Left kidney (tissue), 8 donors: ENCODE measurements around the gene TCEA2. TPM values are rescaled to one million over a fixed set of nuclear protein-coding genes. Genes with fewer than 3 reads are reported as not detected.

Source experiments
- DNase-seq: peaks from one replicate; pipeline ENCODE4 v3.0.0-alpha.2; 2013
- long read RNA-seq, 8 donors: transcript quantifications; one replicate each; lab custom pipeline, GENCODE V29; 2026
- polyA plus RNA-seq: library from polyadenylated mRNA; unstranded; fragments of 120-200 nt; gene quantifications from one replicate; pipeline ENCODE4 v1.2.1, GENCODE V29; 2013; ENCODE audit not compliant: insufficient read length

Gene TCEA2
- polyA plus RNA-seq, result 74.7 TPM
- long read RNA-seq, donor 1, transcript TCEA2-214 (2 exons, 421 nt), result minor isoform, 5 of 47 reads
- long read RNA-seq, donor 1, transcript TCEA2-202 (10 exons, 1,235 nt), result major isoform, 29 of 47 reads
- long read RNA-seq, donor 1, partial matches to known transcripts, result 10 of 47 reads
- long read RNA-seq, donor 1, other reads (novel, unspliced or antisense), result 0 of 47 reads
- long read RNA-seq, donor 2, transcript TCEA2-202 (10 exons, 1,235 nt), result major isoform, 26 of 37 reads
- long read RNA-seq, donor 2, partial matches to known transcripts, result 5 of 37 reads
- long read RNA-seq, donor 2, other reads (novel, unspliced or antisense), result 0 of 37 reads
- long read RNA-seq, donor 3, transcript TCEA2-202 (10 exons, 1,235 nt), result major isoform, 20 of 22 reads
- long read RNA-seq, donor 3, partial matches to known transcripts, result 0 of 22 reads
- long read RNA-seq, donor 3, other reads (novel, unspliced or antisense), result 0 of 22 reads
- long read RNA-seq, donor 4, partial matches to known transcripts, result 0 of 2 reads
- long read RNA-seq, donor 4, other reads (novel, unspliced or antisense), result 0 of 2 reads
- long read RNA-seq, donor 5, transcript TCEA2-217 (3 exons, 670 nt), result minor isoform, 6 of 59 reads
- long read RNA-seq, donor 5, transcript TCEA2-202 (10 exons, 1,235 nt), result major isoform, 39 of 59 reads
- long read RNA-seq, donor 5, partial matches to known transcripts, result 6 of 59 reads
- long read RNA-seq, donor 5, other reads (novel, unspliced or antisense), result 0 of 59 reads
- long read RNA-seq, donor 6, transcript TCEA2-202 (10 exons, 1,235 nt), result major isoform, 23 of 49 reads
- long read RNA-seq, donor 6, partial matches to known transcripts, result 12 of 49 reads
- long read RNA-seq, donor 6, other reads (novel, unspliced or antisense), result 7 of 49 reads
- long read RNA-seq, donor 7, transcript TCEA2-202 (10 exons, 1,235 nt), result major isoform, 26 of 38 reads
- long read RNA-seq, donor 7, transcript TCEA2-217 (3 exons, 670 nt), result minor isoform, 6 of 38 reads
- long read RNA-seq, donor 7, partial matches to known transcripts, result 0 of 38 reads
- long read RNA-seq, donor 7, other reads (novel, unspliced or antisense), result 0 of 38 reads
- long read RNA-seq, donor 8, transcript TCEA2-202 (10 exons, 1,235 nt), result major isoform, 15 of 17 reads
- long read RNA-seq, donor 8, partial matches to known transcripts, result 0 of 17 reads
- long read RNA-seq, donor 8, other reads (novel, unspliced or antisense), result 0 of 17 reads

- DNase-seq, result peak; percentile 97
Measured at GRCh38 chr20:64062596-64063388, at the start of gene TCEA2. TSS of gene TCEA2 (plus strand) at chr20:64063198. CDS start at chr20:64063313, 115 bp downstream.

- DNase-seq, result no peak
Measured at GRCh38 chr20:64015635-64016034, 47.4 kb upstream of the TCEA2 start.

DNA sequence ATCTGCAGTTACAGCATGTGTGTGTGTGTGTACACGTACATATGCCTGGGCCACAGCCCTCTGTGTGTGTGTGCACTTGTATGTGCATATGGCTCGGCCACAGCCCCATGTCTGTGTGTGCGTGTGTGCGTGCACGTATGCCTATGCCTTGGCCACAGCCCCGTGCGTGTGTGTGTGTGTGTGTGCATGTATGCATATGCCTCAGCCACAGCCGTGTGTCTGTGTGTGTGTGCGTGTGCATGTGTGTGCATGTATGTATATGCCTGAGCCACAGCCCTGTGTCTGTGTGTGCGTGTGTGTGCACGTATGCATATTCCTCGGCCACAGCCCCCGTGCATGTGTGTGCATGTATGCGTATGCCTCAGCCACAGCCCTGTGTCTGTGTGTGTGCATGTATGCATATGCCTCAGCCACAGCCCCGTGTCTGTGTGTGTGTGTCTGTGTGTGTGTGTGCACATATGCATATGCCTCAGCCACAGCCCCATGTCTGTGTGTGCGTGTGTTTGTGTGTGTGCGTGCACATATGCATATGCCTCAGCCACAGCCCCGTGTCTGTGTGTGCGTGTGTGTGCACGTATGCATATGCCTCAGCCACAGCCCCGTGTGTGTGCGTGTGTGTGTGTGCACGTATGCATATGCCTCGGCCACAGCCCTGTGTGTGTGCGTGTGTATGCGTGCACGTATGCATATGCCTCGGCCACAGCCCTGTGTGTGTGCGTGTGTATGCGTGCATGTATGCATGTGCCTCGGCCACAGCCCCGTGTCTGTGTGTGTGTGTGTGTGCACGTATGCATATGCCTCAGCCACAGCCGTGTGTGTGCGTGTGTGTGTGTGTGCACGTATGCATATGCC is 41.6 kb upstream of the TCEA2 start:
- DNase-seq, result no peak

DNA sequence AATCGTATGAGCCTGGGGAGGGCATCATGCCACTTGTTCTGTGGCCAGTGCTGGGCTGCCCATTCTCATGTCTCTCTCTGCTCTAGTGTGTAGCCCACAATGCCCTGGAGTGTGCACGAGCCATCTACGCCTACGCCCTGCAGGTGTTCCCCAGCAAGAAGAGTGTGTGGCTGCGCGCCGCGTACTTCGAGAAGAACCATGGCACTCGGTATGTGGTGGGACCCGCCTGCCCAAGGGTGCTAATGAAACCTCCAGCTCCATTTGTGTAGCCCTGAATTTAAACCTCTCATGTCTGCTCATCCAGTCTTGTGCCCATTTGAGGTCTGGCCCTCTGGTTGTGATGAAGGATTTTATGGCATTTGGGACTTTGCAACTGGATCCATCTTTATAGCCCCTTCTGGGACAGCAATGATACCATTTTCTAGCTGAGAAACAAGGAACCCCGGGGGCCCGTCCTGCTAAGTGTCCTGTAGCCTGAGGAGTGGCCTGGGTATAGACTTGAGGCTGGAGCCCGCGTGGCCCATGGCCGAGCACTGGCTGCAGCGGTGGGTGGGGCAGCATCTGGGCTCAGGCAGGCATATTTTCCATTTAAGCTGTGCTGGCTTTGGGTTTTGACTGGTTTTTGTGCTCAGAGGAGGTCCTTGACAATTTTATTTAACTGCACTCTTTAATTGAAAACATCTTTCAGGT is 40.2 kb upstream of the TCEA2 start:
- no peak for DNase-seq

- DNase-seq, result no peak
Measured at GRCh38 chr20:64023361-64024140, 39.4 kb upstream of the TCEA2 start.

DNA sequence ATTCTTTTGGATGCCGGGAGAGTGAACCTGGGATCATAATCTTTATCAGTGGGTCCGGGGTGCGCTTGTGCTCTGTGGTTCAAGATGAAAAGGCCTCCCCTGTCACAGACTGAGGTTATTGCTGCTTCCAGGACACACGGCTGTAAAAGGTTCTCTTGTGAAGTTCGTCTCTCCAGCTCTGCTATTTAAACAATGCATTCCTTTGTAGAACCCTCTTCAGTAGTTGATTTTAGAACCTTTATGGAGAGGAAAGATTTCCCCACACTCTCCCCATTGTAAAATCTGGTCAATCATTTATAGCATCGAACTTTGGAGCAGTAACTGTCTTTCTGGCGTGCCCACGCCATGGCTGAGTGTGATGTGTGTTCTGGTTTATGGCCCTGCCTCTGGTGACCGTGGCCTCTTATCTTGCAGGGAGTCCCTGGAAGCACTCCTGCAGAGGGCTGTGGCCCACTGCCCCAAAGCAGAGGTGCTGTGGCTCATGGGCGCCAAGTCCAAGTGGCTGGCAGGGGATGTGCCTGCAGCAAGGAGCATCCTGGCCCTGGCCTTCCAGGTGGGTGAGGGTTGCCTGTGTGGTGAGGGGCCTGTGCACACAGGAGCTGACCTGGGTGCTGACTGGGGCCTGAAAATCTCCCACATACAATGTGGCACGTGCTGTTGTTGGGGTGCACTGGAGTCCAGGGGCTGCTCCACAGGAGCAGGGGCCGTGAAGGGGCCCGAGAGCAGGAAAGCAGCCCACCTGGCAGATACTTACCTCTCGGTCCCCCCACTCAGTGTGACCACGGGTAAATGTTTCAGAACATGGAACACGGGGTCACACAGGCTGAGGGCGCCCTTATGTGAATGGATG is 38.6 kb upstream of the TCEA2 start:
- no peak for DNase-seq

DNA sequence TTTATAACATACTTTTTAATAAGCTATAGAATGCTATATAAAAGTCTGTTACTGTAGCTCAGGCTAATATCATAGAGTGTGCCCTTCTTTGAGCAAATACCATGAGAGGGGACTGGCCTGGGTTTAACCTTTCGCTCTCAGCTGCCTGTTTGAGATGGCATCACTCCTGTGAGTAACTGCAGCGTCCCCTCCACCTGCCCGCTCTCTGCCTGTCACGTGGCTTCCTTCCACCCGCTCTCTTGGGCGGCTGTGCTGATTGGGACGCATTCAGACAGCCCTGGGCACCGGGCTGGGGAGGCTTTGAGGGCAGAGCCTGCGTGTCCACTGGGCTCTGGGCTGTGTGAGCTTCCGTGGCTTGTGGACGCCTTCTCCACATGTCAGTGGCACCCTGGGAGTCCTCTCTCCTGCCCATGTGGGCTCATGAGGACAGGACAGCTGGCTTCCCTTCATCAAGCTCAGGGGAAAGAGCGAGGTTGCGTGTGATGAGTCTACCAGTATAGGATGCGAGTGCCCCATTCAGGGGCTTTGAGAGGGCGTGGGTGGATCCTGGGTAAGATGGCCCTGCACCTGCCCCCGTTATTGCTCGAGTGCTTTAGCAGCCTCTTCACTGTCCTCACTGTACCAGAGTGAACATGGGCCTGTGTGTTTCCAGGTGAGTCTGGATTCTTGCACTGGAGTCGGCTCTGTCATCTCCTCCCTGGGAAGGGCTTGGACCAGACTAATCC is 37.7 kb upstream of the TCEA2 start:
- DNase-seq, result no peak

DNA sequence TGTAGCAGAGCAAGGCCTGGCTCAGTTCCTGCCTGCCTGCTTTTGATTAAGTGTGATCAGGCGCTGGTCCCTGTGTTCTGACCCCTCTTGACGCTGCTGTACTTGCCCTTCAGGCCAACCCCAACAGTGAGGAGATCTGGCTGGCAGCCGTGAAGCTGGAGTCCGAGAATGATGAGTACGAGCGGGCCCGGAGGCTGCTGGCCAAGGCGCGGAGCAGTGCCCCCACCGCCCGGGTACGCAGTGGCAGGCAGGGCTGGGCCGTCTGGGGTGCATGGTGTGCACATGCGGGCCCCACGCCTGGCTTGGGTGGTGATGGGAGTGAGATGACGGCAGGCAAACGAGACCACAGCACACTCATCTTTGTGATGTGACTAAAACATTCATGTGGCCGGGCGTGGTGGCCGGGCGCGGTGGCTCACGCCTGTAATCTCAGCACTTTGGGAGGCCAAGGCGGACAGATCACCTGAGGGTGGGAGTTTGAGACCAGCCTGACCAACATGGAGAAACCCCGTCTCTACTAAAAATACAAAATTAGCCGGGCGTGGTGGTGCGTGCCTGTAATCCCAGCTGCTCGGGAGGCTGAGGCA is 37.1 kb upstream of the TCEA2 start:
- DNase-seq, result no peak

DNA sequence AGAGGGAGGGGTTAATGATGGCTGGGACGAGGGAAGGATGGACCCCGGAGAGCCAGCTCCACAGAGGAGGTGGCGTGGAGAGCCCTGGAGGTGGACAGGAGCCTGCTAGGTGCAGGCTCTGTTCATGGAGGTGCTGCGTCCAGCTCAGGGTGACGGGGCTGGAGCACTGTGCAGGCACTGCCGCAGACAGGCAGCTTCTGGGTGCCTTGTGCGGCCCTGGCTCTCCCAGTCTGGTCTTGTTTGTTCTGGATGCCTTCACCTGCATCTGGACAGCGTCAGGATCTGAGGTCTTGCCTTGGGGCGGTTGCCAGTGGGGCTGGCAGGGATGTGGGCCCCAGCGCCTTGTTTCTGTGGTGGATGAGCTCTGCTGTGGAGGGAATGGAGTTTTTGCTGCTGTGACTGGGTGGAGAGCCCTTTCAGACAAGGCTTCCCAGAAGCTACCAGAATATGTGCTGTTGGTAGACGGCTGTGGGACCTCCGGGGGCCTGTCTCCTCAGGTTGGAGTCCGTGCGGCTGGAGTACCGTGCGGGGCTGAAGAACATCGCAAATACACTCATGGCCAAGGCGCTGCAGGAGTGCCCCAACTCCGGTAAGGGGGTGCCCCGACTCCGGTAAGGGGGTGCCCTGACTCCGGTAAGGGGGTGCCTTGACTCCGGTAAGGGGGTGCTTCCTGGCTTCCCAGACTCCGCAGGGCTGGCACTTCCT is 34.9 kb upstream of the TCEA2 start:
- DNase-seq, result no peak

DNA sequence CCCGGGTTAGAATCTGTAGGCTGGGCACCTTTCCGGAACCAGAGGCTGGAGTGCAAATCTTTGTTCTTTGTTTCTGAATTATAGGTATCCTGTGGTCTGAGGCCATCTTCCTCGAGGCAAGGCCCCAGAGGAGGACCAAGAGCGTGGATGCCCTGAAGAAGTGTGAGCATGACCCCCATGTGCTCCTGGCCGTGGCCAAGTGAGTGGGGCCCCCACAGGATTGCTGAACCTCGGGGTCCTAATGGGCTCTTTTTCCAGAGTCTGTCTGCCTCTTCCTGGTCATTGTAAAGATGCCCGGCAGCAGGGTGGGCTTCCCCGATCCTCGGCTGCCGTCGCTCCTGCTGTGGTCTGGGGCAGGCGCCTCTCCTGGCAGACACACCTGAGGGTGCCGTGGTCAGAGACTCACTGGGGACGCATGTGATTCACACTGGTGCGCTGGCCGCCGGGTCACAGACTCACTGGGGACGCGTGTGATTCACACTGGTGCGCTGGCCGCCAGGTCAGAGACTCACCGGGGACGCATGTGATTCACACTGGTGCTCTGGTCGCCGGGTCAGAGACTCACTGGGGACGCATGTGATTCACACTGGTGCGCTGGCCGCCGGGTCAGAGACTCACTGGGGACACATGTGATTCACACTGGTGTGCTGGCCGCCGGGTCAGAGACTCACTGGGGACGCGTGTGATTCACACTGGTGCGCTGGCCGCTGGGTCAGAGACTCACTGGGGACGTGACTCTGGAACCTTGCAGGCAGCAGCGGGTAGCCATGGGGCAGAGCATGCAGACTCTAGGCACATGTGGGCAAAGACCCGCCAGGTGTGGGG is 33.5 kb upstream of the TCEA2 start:
- DNase-seq, result no peak

DNA sequence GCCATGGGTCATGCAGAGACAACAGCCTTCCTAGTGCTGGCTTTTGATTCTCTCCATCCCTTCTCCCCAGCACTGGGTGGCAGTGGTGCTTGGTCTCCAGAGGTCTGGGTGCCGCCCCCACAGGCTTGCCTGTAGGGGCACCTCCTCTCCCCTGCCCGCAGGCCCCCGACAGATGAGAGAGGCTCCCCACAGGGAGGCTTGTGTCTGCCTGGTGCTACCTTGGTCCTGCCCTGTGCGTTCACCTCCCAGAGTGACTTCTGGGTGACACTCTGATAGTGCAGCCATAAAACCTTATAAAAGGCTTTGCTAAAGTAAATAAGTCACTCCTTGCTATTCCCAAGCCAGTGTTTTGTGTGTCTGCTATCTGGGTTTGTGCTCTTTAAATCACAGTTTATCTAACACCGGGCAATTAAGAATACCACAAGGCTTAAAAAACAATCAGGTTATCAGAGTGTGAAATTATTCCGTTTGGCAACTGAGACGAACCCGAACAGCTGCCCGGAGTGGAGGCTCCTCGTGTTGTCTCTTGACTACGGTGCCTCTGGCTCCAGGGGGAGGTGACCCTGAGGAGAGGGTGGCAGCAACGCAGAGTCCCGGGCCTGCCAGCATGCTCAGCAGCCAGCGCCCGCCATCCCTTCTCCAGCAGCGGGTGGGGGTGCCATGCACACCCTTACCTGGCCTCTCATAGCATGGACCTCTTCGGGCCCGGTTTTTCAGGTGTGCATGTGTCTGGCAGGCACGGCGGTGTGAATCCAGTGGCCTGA is 32.4 kb upstream of the TCEA2 start:
- no peak for DNase-seq

DNA sequence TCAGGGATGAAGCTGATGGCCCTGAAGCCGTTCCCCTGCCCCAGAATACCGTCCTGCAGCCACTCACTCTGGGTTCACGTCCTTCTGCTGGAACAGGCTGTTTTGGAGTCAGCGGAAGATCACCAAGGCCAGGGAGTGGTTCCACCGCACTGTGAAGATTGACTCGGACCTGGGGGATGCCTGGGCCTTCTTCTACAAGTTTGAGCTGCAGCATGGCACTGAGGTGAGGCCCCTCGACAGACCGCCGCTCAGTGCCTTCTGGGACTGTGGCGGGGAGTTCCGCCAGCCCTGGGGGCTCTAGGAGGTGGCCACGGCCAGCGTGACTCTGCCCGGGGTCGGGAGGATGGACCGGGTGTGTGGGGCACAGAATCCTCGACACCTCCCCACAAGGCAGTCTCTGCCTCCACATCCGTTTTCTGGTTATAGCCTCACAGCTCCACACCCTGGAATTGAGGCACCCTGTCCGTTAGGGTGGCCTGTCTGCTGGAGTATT is 31.1 kb upstream of the TCEA2 start:
- DNase-seq, result no peak

DNA sequence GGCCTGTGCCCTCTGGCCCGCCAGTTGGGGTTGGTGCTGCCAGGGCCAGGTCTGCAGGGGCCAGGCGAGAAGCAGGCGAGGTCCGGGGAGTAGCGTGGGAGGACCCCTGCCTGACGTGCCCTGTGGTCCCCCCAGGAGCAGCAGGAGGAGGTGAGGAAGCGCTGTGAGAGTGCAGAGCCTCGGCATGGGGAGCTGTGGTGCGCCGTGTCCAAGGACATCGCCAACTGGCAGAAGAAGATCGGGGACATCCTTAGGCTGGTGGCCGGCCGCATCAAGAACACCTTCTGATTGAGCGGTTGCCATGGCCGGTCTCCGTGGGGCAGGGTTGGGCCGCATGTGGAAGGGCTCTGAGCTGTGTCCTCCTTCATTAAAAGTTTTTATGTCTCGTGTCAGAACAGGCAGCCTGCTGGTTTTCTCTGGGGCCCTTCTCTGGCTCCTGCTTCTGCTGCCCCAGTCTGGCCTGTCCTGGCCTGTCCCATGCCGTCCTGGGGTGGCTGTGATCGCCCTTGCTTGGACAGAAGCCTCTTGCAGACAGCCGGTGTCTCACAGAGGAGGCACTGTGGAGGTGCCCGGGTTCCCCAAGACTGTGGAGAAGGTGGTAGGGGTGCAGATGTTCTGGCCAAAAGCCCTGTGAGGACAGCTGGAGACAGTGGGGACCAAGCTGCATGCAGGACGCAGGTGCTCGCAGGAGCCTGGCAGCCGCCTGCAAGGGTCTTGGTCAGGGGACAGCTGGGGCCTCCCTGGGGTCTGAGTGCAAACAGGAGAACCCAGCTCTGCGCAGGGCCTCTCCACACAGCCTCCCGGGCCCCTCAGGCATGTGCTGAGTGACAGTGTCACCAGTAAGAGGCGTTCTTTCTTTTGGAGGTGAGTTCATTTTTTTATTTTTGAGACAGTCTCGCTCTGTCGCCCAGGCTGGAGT is 30.0 kb upstream of the TCEA2 start:
- no peak for DNase-seq
